GM12872 (cell line): ENCODE results near the gene GINM1.

ENCODE experiments used
- TF ChIP-seq, protein P1 (sequence below): IDR thresholded peaks from 3 replicates; pipeline ENCODE4 v1.5.1; 2011; ENCODE audit warnings: low read depth, mild to moderate bottlenecking, low read length, moderate library complexity; ENCODE audit not compliant: insufficient read depth

The GINM1 gene

DNA sequence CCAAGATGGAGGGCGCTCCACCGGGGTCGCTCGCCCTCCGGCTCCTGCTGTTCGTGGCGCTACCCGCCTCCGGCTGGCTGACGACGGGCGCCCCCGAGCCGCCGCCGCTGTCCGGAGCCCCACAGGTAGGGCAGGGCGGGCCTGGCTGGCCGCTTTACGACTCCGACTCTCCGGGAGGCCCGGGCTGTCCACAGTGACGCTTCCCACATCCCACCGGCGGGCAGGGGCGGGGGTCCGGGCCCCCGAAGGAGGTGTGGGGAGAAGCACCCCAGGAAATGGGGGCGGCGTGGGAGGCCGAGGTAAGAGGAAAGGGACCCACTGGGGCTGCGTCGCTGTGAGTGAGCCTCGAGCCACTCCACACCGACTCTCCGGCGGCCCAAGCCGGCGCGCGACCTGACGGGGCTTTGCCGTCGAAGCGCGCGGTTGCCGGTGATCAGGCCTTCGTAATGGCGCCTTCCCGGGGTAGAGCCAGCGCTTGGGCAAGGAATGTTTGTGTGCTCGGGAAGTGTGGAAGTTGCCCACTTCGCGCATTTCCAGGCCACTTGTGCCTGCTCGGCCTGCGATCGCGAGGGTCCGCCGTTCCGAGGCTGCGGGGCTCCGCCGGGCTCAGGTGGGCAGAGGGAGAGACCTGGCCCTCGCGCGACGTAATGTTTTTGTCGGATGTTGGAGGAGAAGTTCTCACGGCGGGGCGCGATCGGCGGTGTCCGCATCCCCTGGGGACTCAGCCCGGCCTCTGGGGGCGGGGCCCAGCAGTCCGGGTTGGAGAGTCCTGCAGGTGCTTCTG, 427 bp downstream of the GINM1 start:
- TF ChIP-seq, protein P1, sequence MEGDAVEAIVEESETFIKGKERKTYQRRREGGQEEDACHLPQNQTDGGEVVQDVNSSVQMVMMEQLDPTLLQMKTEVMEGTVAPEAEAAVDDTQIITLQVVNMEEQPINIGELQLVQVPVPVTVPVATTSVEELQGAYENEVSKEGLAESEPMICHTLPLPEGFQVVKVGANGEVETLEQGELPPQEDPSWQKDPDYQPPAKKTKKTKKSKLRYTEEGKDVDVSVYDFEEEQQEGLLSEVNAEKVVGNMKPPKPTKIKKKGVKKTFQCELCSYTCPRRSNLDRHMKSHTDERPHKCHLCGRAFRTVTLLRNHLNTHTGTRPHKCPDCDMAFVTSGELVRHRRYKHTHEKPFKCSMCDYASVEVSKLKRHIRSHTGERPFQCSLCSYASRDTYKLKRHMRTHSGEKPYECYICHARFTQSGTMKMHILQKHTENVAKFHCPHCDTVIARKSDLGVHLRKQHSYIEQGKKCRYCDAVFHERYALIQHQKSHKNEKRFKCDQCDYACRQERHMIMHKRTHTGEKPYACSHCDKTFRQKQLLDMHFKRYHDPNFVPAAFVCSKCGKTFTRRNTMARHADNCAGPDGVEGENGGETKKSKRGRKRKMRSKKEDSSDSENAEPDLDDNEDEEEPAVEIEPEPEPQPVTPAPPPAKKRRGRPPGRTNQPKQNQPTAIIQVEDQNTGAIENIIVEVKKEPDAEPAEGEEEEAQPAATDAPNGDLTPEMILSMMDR, result no peak

- TF ChIP-seq, protein P1, result no peak
Measured at GRCh38 chr6:149567194-149567586, 1.0 kb downstream of the GINM1 start.

GRCh38 chr6:149567945-149568585, 1.9 kb downstream of the GINM1 start:
- TF ChIP-seq, protein P1, result no peak

GRCh38 chr6:149580880-149581279, 14.7 kb downstream of the GINM1 start:
- TF ChIP-seq, protein P1, result no peak

DNA sequence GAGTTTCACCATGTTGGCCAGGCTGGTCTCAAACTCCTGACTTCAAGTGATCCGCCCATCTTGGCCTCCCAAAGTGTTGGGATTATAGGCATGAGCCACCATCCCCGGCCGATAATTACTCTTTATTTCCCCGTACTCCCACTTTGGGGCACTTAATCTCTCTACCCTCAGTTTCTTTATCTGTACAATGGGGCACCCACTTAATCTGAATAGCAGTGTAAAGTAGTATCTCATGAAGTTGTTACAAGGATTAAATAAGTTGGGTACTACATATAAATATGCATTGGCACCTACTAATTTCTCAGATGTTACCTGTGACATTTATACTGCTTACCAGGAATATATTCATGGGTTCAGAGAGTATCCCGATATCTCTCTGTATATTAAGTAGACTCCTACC, 15.2 kb downstream of the GINM1 start:
- TF ChIP-seq, protein P1, result no peak

DNA sequence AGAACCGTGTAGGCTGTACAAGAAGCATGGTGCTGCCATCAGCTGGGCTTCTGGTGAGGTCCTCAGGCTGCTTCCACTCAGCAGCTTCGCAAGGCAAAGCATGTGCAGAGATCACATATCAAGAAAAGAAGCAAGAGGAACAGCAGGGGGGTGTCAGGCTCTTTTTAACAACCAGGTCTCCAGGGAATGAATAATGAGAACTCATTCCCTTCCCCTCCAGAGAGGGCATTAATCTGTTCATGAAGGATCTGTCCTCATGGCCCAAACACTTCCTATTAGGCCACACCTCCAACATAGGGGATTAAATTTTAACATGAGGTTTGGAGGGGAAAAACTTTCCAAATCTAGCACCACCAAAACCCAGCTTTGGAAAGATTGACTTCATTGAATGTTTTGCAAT, 20.0 kb downstream of the GINM1 start:
- TF ChIP-seq, protein P1, result no peak

DNA sequence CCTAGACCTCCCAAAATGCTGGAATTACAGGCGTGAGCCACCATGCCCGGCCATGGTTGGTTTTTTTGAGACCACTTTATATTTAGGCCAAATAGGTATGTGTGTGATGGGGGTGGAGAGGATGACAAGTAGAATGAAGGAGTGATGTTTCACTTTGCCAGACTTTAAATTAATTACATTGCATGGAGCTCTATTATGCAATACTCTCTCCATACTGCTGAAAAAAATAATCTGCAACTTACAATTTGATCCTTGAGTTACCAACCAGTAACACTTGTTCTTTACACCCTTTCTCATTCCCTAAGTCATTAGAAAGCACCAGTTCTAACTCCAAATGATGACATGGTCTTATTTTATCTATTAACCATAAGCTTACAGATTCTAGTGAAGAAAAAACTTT, 26.8 kb downstream of the GINM1 start:
- TF ChIP-seq, protein P1, result no peak
